ENCODE results near the gene PDSS2.

Gene PDSS2

DNA sequence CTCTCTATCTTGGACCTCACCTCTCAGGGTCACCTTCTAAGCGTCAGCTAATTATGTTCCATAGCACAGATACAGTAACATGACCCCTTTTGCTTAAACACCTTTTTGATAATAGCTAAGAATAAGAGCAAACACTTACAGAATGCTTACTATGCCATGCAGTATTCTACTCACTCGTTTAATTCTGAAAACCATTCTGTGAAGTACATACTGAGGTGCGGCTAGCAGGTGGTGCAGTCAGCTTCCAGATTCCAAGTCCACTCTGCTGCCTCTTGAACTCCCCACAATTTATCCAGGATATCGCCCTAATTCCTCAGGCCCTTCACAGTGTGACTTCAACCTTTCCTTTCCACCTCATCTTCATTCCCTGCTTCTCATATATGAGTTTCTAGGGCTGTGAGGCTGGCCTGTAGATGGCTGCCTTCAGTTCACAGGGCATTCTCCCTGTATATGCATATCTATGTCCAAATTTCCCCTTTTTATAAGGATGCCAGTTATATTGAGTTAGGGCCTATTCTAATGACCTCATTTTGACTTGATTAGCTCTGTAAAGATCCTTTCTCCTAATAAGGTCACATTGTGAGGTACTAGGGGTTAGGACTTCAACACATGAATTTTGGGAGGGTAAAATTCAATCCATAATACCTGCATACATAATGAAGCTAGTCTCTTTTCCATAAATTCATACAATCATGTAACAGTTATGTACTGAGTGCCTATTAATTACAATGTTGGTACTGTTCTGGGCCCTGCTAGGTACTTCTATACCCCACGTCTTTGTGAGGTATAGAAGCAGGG is 130.1 kb downstream of the PDSS2 start:
- DNase-seq (ENCODE audit: low read depth): no peak
- TF ChIP-seq, protein P1, sequence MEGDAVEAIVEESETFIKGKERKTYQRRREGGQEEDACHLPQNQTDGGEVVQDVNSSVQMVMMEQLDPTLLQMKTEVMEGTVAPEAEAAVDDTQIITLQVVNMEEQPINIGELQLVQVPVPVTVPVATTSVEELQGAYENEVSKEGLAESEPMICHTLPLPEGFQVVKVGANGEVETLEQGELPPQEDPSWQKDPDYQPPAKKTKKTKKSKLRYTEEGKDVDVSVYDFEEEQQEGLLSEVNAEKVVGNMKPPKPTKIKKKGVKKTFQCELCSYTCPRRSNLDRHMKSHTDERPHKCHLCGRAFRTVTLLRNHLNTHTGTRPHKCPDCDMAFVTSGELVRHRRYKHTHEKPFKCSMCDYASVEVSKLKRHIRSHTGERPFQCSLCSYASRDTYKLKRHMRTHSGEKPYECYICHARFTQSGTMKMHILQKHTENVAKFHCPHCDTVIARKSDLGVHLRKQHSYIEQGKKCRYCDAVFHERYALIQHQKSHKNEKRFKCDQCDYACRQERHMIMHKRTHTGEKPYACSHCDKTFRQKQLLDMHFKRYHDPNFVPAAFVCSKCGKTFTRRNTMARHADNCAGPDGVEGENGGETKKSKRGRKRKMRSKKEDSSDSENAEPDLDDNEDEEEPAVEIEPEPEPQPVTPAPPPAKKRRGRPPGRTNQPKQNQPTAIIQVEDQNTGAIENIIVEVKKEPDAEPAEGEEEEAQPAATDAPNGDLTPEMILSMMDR (IDR thresholded peaks at IDR 0.05; ENCODE audit: control insufficient read depth, extremely low read depth, insufficient read depth): no peak
- peak overlapping the region; percentile 17; the same call in 1 of the 2 replicates for H3K4me3 ChIP-seq (ENCODE audit: low read depth, low read length)

DNA sequence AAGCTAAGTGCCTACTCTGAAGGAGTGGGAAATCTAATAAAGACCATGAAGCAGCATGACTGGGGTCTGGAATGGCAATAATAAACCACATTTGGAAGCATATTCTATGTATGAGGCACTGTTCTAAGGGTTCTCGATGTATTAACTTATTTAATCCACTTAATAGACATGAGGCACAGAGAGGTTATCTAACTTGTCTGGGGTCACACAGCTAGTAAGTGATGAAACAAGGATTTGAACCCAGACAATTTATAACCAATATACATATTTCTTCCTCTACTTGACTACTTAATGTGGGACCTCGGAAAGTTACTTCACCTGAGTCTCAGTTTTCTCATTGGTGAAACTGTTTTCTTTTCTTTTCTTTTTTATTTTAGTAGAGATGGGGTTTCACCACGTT is 131.3 kb downstream of the PDSS2 start:
- DNase-seq (ENCODE audit: low read depth): no peak
- no peak overlapping the region for H3K4me3 ChIP-seq (ENCODE audit: low read depth, low read length)

GRCh38 chr6:107323133-107323785 is 136.1 kb downstream of the PDSS2 start:
- no peak overlapping the region for H3K4me3 ChIP-seq (ENCODE audit: low read depth, low read length)
- TF ChIP-seq, protein P1 (IDR thresholded peaks at IDR 0.05; ENCODE audit: control insufficient read depth, extremely low read depth, insufficient read depth): no peak
- no peak for DNase-seq (ENCODE audit: low read depth)

More for the DNA sequence above, 131.3 kb downstream of the PDSS2 start:
- TF ChIP-seq, protein P1 (IDR thresholded peaks at IDR 0.05; ENCODE audit: control insufficient read depth, extremely low read depth, insufficient read depth): no peak

DNA sequence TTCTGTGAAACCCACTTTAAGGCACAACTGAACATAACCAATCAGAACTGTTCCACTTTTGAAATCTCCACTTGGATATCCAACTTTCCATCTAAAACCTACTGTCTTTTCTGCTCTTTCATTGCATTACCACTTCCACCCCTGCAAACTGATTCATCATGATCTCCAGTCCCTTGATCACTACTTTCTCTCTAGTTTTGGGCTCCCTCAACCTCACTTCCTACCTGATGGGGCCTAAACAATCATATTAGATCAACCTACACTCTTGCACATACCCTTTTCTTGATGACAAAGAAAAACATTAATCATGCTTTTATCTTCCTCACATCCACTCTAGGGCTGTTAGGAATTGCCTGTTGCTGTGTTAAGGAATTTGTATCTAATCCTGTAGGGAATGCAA is 137.6 kb downstream of the PDSS2 start:
- TF ChIP-seq, protein P1 (IDR thresholded peaks at IDR 0.05; ENCODE audit: control insufficient read depth, extremely low read depth, insufficient read depth): no peak
- DNase-seq (ENCODE audit: low read depth): no peak
- H3K4me3 ChIP-seq (ENCODE audit: low read depth, low read length): no peak overlapping the region

DNA sequence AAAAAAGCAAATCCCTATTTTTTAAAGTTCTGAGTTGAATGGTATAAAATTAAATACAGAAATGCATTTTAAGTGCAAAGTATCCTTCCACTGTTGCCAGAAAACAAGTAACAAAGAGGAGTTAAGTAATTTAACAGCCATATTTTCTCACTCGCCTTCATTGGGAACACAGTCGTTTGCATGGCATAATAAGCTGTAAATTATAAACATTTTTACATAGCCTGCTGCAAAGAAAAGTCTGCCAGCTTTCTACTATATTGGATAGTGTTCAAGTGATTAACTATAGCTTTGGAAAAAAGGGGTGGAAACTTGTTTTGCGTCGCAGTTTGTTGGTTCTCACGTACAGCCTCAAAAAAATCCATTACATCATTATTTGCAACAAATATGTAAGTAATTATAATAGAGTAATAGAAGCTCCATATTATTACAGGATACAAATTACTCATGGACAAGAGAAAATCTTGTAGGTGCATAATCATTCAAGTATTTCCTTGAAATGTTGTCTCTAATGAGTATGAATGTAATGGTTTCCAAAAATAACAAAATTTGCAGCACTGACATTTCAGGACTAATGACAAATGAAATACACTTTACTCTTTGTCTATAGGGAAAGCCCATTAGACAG is 139.3 kb downstream of the PDSS2 start:
- DNase-seq (ENCODE audit: low read depth): no peak
- TF ChIP-seq, protein P1 (IDR thresholded peaks at IDR 0.05; ENCODE audit: control insufficient read depth, extremely low read depth, insufficient read depth): no peak
- H3K4me3 ChIP-seq (ENCODE audit: low read depth, low read length): no peak overlapping the region

DNA sequence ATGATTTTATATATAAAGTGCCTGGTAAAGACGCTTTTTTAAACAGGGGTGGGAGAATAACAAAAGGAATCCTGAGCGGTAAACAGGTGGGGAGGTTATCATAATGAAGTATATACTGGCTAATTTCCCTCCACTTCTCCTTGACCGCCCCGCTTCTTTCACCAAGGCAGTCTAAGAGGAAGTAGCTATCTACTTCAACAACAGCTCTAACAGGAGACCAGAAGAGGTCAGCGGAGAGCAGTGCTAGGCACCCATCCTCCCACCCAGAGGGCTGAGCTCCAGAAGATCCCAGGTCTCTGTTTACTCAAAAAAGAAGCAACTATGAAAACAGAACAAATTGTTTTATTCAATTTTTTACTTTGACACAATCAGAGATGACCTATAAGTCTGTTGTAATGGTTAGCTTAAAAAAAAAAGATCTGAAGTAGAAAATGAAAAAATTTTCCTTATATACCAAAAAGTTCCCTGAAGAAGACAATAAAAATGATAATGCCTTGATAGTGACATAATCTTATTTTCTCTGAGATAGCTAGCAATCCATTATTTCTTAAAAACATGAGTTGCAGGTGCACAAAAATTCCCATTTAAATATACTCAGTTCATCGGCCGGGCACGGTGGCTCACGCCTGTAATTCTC is 141.1 kb downstream of the PDSS2 start:
- TF ChIP-seq, protein P1 (IDR thresholded peaks at IDR 0.05; ENCODE audit: control insufficient read depth, extremely low read depth, insufficient read depth): peak; percentile 82
- H3K4me3 ChIP-seq (ENCODE audit: low read depth, low read length): no peak overlapping the region
- DNase-seq (ENCODE audit: low read depth): peak; percentile 44
